SU-DHL-6 (cell line): ENCODE data around the gene TEX19.

Experiments used
- H2AFZ ChIP-seq: fragments of 200-600 bp; sonication (generic); 2 replicates; pipeline ENCODE4 v1.6.1; 2014; ENCODE audit warnings: low read depth, mild to moderate bottlenecking, moderate library complexity, mixed read lengths, antibody characterized with exemption, low read length; ENCODE audit not compliant: severe bottlenecking
- H3F3A ChIP-seq: fragments of 200-600 bp; shearing (Covaris generic); 2 replicates; pipeline ENCODE4 v1.6.0; 2016; ENCODE audit warnings: antibody characterized with exemption, mild to moderate bottlenecking; ENCODE audit not compliant: insufficient read depth
- H3K27ac ChIP-seq: fragments of 200-600 bp; sonication (generic); 2 replicates; pipeline ENCODE4 v1.5.1; 2016; ENCODE audit warnings: low read depth, mild to moderate bottlenecking, low read length, moderate library complexity, mixed read lengths
- H3K27me3 ChIP-seq: fragments of 200-600 bp; sonication (generic), shearing (Covaris generic); 2 replicates; pipeline ENCODE4 v1.6.0; 2014; ENCODE audit warnings: mild to moderate bottlenecking, low read length
- H3K36me3 ChIP-seq: fragments of 200-600 bp; sonication (generic); 2 replicates; pipeline ENCODE4 v1.6.1; 2014; ENCODE audit warnings: mild to moderate bottlenecking, low read length, mixed read lengths
- H3K4me2 ChIP-seq: fragments of 300-600, 200-600 bp; shearing (Covaris generic), sonication (generic); 2 replicates; pipeline ENCODE4 v1.6.0; 2014; ENCODE audit warnings: low read length, low read depth, mild to moderate bottlenecking; ENCODE audit not compliant: poor library complexity, severe bottlenecking
- H3K4me3 ChIP-seq: fragments of 200-600 bp; sonication (generic); 2 replicates; pipeline ENCODE4 v1.5.1; 2014; ENCODE audit warnings: antibody characterized with exemption, low read length, mild to moderate bottlenecking, mixed read lengths; ENCODE audit not compliant: insufficient read depth, poor library complexity, severe bottlenecking
- H3K79me2 ChIP-seq: fragments of 200-600 bp; sonication (generic); 2 replicates; pipeline ENCODE4 v1.6.1; 2014; ENCODE audit warnings: mild to moderate bottlenecking, low read length, moderate library complexity; ENCODE audit not compliant: insufficient read depth
- H3K9ac ChIP-seq: fragments of 200-600 bp; sonication (generic); 2 replicates; pipeline ENCODE4 v1.7.0; 2014; ENCODE audit warnings: mild to moderate bottlenecking, low read length
- H3K9me2 ChIP-seq: fragments of 200-600 bp; sonication (generic); replicated peaks from 2 replicates; pipeline ENCODE4 v1.6.1; 2014; ENCODE audit warnings: low read length; ENCODE audit not compliant: insufficient read depth
- H3K9me3 ChIP-seq: fragments of 200-600 bp; sonication (generic); 2 replicates; pipeline ENCODE4 v1.6.1; 2014; ENCODE audit warnings: low read length, mixed read lengths; ENCODE audit not compliant: insufficient read depth
- H4K20me1 ChIP-seq: fragments of 200-600 bp; sonication (generic); 2 replicates; pipeline ENCODE4 v1.6.1; 2014; ENCODE audit warnings: low read depth, mild to moderate bottlenecking, antibody characterized with exemption, low read length, moderate library complexity, mixed read lengths
- EZH2phosphoT487 ChIP-seq: fragments of 200-600 bp; sonication (generic), shearing (Covaris generic); conservative IDR thresholded peaks from 2 replicates; pipeline ENCODE4 v1.6.1; 2018; ENCODE audit warnings: mild to moderate bottlenecking, antibody characterized with exemption, low read length, moderate library complexity, mixed read lengths
- TF ChIP-seq, protein P1 (sequence below): fragments of 200-600 bp; sonication (generic); IDR thresholded peaks from one replicate; pipeline ENCODE4 v1.5.1; 2017; ENCODE audit warnings: antibody characterized with exemption, mild to moderate bottlenecking, low read length, moderate library complexity; ENCODE audit not compliant: insufficient read depth, poor library complexity, severe bottlenecking

TEX19 gene

GRCh38 chr17:82366749-82367148 is 7.7 kb downstream of the TEX19 start:
- H3K4me2 ChIP-seq, result no peak overlapping the region
- no peak overlapping the region for H3K9ac ChIP-seq
- no peak for TF ChIP-seq EZH2phosphoT487
- TF ChIP-seq, protein P1, sequence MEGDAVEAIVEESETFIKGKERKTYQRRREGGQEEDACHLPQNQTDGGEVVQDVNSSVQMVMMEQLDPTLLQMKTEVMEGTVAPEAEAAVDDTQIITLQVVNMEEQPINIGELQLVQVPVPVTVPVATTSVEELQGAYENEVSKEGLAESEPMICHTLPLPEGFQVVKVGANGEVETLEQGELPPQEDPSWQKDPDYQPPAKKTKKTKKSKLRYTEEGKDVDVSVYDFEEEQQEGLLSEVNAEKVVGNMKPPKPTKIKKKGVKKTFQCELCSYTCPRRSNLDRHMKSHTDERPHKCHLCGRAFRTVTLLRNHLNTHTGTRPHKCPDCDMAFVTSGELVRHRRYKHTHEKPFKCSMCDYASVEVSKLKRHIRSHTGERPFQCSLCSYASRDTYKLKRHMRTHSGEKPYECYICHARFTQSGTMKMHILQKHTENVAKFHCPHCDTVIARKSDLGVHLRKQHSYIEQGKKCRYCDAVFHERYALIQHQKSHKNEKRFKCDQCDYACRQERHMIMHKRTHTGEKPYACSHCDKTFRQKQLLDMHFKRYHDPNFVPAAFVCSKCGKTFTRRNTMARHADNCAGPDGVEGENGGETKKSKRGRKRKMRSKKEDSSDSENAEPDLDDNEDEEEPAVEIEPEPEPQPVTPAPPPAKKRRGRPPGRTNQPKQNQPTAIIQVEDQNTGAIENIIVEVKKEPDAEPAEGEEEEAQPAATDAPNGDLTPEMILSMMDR, result no peak
- H3K9me2 ChIP-seq, result no peaks in the 10 kb centered on the region
- no peaks in the 10 kb centered on the region for H3K79me2 ChIP-seq
- no peaks in the 10 kb centered on the region for H3K36me3 ChIP-seq
- H3K27ac ChIP-seq, result no peak overlapping the region
- H3K9me3 ChIP-seq, result no peaks in the 10 kb centered on the region
- peaks cover 7% of the 10 kb centered on the region; the same call in 1 of the 2 replicates for H3F3A ChIP-seq
- H2AFZ ChIP-seq, result no peak overlapping the region
- no peaks in the 10 kb centered on the region for H3K27me3 ChIP-seq
- no peak overlapping the region for H3K4me3 ChIP-seq
- H4K20me1 ChIP-seq, result no peaks in the 10 kb centered on the region

DNA sequence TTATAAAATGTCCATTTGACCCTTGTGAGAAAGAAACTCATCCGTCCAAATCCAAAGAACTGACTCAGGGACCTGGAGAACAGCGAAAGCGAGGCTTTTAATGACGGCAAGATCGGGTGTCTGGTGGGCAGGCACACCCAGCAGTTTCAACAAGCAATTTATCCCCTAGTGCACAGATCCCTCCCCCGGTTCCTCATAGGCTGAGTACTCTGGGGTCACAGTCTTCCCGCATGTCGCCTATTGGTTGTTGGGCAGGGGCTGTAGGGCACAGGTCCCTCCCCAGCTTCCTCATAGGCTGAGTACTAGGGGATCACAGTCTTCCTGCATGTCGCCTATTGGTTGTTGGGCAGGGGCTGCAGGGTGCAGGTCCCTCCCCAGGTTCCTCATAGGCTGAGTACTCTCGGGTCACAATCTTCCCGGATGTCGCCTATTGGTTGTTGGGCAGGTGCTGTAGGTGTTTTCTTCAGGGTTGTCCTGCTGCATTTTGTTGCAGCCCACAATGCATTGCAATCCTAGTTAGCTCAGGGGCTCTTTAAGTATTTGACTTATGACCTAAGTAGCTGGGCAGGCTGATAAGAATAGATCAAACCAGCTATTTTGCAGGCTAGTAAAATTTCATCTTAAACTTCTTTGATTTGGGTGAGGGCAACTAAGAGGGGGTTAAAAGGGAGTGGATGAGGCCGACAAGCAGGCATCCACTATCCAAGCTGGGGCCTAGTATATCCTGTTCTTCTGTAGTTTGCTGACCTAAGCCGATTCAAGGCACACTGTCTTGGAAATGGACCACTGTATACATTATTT is 8.9 kb downstream of the TEX19 start:
- Histone ChIP-seq H4K20me1 (no peaks in the 10 kb centered on the region), H3K4me2 (peak overlapping the region; percentile 50), H3K27ac (no peak overlapping the region), H3K9me2 (no peaks in the 10 kb centered on the region), H3K9ac (peak overlapping the region; percentile 24; the same call in 1 of the 2 replicates), H3K9me3 (no peaks in the 10 kb centered on the region), H2AFZ (peak overlapping the region; percentile 16), H3F3A (peaks cover 7% of the 10 kb centered on the region; the same call in 1 of the 2 replicates), H3K4me3 (peak overlapping the region; percentile 8), H3K27me3 (no peaks in the 10 kb centered on the region), H3K36me3 (no peaks in the 10 kb centered on the region), H3K79me2 (no peaks in the 10 kb centered on the region)
- TF ChIP-seq EZH2phosphoT487, result no peak
- TF ChIP-seq, protein P1, result no peak

DNA sequence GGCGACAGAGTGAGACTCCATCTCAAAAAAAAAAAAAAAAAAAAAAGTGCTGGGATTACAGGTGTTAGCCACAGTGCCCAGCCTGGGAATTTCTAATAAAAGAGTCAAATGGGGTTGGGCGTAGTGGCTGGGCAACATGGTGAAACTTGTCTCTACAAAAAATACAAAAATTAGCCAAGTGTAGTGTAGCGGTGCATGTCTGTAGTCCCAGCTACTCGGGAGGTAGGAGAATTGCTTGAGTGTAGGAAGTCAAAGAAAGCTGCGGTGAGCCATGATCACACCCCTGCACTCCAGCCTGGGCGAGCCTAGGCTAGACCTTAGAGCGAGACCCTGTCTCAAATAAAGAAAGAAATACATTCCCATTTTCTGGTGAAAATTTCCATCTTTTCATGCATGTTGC is 10.2 kb downstream of the TEX19 start:
- no peaks in the 10 kb centered on the region for H3K36me3 ChIP-seq
- no peak overlapping the region for H2AFZ ChIP-seq
- H3K9ac ChIP-seq, result no peak overlapping the region
- TF ChIP-seq, protein P1, result no peak
- TF ChIP-seq EZH2phosphoT487, result no peak
- H3K4me2 ChIP-seq, result no peak overlapping the region
- H3K27ac ChIP-seq, result no peak overlapping the region
- no peaks in the 10 kb centered on the region for H3K9me2 ChIP-seq
- H4K20me1 ChIP-seq, result no peaks in the 10 kb centered on the region
- H3K9me3 ChIP-seq, result no peaks in the 10 kb centered on the region
- no peaks in the 10 kb centered on the region for H3K27me3 ChIP-seq
- no peaks in the 10 kb centered on the region for H3K79me2 ChIP-seq
- H3F3A ChIP-seq, result peaks cover 7% of the 10 kb centered on the region; the same call in 1 of the 2 replicates
- no peak overlapping the region for H3K4me3 ChIP-seq
